ENCODE data around the gene TAS1R1.

TAS1R1 gene

DNA sequence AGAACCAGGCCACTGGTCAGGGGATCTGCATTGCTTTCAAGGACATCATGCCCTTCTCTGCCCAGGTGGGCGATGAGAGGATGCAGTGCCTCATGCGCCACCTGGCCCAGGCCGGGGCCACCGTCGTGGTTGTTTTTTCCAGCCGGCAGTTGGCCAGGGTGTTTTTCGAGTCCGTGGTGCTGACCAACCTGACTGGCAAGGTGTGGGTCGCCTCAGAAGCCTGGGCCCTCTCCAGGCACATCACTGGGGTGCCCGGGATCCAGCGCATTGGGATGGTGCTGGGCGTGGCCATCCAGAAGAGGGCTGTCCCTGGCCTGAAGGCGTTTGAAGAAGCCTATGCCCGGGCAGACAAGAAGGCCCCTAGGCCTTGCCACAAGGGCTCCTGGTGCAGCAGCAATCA lies 19.7 kb downstream of the TAS1R1 start:
- DNase-seq: no peak

DNA sequence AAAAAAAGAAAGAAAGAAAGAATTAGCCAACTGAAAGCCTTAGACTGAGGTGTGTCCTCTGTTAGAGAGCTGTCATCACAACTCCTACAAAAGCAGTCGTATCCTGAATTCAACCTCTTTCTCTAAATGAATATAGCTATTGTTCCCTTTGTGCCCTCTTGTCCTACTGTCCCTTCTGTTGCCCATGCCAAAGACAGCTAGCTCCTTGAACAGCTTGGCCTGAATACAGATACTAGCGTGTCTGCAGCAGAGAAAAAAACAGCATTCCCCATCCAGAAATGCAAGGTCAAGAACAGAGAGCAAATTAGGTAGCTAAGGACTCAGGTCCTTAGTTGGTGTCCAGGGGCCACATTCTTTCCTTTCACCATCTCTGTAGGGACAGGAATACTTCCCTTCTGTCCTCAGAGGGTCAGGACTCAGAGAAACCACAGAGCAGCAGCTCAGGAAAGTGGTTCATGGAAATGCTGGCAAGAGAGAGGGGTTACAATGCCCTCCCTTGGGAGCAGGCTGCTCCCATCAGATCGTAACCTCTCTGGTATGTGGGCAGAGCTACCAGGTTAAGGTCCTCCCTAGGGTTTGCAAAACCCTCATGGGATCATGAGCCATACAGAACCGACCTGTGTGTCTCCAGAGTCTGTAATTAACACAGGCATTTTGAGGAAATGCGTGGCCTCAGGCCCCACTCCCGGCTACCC lies 22.9 kb downstream of the TAS1R1 start:
- no peak for DNase-seq

DNA sequence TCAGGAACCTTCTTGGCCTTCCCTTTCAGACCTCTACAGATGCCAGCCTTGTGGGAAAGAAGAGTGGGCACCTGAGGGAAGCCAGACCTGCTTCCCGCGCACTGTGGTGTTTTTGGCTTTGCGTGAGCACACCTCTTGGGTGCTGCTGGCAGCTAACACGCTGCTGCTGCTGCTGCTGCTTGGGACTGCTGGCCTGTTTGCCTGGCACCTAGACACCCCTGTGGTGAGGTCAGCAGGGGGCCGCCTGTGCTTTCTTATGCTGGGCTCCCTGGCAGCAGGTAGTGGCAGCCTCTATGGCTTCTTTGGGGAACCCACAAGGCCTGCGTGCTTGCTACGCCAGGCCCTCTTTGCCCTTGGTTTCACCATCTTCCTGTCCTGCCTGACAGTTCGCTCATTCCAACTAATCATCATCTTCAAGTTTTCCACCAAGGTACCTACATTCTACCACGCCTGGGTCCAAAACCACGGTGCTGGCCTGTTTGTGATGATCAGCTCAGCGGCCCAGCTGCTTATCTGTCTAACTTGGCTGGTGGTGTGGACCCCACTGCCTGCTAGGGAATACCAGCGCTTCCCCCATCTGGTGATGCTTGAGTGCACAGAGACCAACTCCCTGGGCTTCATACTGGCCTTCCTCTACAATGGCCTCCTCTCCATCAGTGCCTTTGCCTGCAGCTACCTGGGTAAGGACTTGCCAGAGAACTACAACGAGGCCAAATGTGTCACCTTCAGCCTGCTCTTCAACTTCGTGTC lies 23.7 kb downstream of the TAS1R1 start:
- no peak for DNase-seq

DNA sequence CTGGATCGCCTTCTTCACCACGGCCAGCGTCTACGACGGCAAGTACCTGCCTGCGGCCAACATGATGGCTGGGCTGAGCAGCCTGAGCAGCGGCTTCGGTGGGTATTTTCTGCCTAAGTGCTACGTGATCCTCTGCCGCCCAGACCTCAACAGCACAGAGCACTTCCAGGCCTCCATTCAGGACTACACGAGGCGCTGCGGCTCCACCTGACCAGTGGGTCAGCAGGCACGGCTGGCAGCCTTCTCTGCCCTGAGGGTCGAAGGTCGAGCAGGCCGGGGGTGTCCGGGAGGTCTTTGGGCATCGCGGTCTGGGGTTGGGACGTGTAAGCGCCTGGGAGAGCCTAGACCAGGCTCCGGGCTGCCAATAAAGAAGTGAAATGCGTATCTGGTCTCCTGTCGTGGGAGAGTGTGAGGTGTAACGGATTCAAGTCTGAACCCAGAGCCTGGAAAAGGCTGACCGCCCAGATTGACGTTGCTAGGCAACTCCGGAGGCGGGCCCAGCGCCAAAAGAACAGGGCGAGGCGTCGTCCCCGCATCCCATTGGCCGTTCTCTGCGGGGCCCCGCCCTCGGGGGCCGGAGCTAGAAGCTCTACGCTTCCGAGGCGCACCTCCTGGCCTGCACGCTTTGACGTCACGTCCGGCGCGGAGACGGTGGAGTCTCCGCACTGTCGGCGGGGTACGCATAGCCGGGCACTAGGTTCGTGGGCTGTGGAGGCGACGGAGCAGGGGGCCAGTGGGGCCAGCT lies 24.4 kb downstream of the TAS1R1 start, which contains the start of gene ZBTB48:
ZBTB48 (plus strand) TSS at position 621 of the 745 bp plus-strand sequence. CDS start 616 bp downstream, outside the sequence.
- DNase-seq: peak; percentile 96

DNA sequence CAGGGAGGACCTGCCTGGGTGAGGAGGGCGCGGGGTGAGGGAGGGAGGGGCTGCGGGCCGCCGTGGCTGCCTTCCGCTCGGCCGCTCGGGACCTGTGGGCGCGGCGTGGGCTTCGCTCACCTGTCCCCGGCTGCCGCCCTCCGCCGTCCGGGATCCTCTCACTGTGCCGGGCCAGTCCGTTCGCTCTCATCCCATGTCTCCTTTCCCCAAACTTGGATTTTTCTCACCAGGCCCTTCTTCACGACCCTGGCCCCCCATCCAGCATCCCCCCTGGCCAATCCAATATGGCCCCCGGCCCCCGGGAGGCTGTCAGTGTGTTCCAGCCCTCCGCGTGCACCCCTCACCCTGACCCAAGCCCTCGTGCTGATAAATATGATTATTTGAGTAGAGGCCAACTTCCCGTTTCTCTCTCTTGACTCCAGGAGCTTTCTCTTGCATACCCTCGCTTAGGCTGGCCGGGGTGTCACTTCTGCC lies 25.0 kb downstream of the TAS1R1 start:
- no peak for DNase-seq

DNA sequence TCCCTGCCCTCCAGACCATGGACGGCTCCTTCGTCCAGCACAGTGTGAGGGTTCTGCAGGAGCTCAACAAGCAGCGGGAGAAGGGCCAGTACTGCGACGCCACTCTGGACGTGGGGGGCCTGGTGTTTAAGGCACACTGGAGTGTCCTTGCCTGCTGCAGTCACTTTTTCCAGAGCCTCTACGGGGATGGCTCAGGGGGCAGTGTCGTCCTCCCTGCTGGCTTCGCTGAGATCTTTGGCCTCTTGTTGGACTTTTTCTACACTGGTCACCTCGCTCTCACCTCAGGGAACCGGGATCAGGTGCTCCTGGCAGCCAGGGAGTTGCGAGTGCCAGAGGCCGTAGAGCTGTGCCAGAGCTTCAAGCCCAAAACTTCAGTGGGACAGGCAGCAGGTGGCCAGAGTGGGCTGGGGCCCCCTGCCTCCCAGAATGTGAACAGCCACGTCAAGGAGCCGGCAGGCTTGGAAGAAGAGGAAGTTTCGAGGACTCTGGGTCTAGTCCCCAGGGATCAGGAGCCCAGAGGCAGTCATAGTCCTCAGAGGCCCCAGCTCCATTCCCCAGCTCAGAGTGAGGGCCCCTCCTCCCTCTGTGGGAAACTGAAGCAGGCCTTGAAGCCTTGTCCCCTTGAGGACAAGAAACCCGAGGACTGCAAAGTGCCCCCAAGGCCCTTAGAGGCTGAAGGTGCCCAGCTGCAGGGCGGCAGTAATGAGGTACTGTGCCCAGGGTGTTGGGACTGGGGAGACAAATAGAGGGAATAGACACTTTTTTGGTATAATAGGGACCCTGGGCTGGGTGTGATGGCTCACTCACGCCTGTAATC lies 25.7 kb downstream of the TAS1R1 start:
- no peak for DNase-seq

DNA sequence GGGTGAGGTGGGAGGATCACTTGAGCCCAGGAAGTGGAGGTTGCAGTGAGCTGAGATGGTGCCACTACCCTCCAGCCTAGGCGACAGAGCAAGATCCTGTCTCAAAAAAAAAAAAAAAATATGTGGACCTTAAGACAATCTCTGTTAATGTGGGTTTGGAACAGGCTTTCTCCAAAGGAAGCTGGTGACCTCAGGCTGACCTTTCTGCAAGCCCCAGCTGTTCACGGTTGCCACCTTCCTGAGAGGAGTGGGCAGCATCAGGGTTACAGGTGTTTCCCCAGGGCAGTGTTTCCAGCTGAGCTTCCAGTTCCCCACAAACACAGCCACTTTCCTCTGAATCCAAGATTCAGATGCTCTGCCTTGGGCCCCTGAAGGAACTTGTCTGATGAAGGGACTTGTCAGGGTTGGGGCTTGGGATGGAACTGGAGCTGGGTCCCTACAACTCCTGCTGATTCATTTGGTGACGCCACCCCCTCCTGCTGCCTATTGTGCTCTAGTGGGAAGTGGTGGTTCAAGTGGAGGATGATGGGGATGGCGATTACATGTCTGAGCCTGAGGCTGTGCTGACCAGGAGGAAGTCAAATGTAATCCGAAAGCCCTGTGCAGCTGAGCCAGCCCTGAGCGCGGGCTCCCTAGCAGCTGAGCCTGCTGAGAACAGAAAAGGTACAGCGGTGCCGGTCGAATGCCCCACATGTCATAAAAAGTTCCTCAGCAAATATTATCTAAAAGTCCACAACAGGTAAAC lies 26.6 kb downstream of the TAS1R1 start:
- DNase-seq: no peak

DNA sequence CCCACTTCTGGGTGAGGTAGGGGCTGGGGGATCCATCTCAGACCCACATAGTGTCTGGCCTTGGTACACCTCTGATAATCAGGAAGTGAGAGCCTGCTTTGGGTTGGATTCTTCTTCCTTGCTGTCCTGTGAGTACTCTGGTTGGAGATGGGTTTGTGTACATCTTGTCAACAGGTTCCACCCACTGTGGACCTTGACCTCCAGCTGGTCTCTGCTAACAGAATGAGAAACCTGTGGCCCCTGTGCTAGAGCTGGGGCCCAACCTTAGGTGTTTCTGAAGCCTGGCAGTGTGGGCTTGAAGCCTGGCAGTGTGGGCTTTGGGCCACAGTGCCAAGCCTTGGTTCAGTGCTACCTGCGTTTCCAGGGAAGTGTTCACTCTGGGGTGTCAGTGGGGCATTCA lies 27.3 kb downstream of the TAS1R1 start:
- DNase-seq: no peak

DNA sequence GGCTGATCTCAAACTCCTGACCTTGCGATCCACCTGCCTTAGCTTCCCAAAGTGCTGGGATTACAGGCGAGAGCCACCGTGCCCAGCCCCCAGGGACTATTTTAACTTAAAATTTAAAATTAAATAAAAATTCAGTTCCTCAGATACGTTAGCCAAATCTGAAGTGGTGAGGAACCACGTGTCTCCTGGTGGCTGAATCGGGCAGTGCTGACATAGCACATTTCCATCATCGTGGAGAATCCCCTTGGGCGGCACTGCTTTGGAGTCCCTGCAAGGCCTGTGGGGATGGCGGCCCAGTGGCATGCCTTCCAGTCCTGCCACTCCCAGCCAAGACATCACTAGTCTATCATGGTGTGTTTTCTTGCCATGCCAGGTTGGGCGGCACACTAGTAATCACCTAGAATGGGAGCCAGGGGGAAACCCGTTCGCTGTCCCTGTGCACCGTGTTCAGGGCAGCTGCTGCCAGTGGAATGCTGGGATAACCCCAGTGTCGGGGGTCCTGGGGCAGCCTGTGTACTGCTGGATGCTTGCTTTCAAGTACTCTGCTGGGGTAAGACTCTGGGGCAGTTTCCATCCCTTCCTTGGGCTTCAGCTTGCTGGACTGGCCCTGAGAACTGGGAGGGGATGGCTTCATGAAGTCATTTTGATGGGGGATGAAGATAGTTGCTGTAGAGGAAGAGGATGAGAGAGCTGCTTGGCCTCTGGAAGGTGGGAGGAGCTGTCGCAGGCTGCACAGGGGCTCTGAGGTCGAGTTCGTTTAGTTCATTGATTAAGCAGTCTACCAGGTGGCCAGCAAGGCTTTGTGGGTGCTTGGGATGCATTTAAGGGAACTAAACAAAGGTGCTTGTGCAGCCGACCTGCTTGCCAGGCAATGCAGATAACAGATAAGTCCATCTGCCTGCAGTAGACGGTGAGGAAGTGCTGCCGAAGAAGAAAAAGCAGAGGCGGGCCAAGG lies 29.3 kb downstream of the TAS1R1 start:
- DNase-seq: no peak

DNA sequence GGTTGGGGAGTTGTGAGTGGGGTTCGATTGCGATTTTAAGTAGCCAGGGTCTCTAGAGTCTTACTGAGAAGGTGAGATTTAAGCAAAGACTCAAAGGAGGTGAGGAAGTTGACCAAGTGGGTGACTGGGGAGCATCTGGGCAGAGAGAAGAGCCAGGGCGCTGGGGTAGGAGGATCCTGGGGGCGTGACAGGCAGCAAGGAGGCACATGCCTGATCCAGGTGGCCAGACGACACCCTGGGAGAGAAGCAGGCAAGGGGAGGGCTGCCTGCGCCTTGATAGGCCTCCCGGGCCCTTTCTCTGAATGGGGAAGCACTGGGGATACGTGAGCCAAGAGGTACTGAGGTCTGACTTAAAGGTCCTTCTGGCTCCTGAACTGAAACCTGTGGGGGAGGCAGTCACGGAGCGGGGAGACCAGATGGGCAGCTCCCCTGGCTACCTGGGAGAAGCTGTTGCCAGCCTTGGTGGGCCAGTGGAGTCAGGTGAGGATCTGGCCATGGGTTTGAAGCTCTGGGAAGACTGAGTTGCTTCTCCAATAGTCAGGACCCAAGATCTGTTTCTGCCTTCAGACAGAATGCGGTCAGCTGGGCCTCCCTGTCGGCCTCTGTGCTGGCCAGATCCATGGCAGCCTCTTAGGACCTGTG lies 30.1 kb downstream of the TAS1R1 start:
- DNase-seq: no peak

DNA sequence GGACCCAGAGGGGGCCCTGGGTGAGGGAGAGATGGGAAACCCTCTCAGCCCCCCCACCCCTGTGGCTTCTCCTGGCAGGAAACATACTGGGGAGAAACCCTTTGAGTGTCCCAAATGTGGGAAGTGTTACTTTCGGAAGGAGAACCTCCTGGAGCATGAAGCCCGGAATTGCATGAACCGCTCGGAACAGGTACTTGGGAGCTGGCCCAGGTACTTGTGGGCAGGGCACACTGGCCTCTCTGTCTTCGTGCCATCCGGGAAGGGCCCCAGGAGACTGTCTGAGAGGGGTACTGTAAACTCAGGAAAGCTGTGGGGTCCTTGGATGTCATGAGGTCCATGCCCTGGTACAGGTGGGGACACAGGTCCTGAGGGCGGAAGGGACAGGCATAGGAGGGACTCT lies 30.7 kb downstream of the TAS1R1 start:
- no peak for DNase-seq

DNA sequence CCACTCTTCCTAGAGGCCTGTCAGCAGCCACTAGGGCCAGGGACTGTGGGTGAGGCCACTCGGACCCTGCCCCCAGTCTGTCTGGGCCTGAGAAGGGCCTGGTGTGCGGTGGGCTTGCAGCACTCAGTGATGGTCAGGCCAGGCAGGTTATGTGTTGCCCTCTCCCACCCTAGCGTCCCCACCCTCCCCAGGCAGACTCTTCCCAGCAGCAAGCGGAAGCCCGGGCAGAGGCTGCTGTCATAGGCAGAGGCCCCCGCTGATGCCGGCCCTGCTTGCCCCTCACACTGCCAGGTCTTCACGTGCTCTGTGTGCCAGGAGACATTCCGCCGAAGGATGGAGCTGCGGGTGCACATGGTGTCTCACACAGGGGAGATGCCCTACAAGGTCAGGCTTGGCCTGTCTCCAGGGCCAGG lies 31.3 kb downstream of the TAS1R1 start:
- DNase-seq: no peak

DNA sequence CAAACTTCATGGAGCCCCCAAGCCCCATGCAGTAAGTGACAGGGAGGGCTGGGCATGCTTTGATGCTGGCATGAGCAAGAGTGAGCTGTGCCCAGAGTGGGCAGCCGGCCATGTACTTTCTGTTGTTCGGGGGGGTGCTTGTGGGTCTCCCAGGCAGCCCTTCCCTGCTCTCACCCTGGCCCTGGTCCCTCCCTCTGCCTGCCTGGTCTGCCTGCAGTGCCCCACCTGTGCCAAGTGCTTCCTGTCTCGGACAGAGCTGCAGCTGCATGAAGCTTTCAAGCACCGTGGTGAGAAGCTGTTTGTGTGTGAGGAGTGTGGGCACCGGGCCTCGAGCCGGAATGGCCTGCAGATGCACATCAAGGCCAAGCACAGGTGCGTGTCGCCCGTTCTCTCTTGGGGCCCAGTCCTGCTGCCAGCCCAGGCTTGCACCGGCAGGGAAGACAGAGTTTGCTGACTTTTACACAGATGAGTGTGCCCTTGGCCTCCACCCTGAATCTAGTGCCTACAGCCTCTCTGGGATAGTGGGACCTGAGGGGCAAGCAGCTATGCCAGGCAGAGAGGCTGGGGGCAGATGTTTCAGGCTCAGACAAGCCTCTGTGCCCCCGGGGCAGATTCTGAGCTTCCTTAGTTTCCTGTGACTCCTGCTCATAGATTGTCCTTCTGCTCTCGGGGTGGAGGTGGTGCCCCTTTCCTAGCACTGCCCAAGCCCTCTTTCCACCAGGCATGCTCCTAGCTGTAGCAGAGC lies 32.3 kb downstream of the TAS1R1 start:
- no peak for DNase-seq

DNA sequence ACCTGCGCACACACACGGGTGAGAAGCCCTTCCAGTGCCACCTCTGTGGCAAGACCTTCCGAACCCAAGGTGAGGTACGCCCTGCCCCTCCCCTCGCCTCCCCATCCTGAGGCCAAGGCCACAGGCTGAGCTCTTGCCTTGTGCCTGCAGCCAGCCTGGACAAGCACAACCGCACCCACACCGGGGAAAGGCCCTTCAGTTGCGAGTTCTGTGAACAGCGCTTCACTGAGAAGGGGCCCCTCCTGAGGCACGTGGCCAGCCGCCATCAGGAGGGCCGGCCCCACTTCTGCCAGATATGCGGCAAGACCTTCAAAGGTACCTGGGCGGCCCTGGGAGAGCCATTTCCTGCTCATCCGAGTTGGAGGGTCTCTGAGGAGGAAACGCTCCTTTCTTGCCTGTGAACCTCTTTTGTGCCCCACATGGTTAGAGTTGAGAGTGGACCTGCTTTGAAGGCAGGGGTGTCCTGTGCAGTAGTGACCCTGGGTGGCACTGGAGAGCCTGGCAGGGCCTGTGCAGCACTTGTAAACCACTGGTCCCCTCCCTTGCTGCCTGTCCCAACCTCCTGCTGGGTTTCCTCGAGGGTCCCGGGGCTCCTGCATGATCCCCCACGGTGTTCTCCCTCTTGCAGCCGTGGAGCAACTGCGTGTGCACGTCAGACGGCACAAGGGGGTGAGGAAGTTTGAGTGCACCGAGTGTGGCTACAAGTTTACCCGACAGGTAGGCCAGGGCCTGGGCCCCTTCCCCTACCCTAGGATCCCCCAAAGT lies 33.2 kb downstream of the TAS1R1 start:
- DNase-seq: no peak

DNA sequence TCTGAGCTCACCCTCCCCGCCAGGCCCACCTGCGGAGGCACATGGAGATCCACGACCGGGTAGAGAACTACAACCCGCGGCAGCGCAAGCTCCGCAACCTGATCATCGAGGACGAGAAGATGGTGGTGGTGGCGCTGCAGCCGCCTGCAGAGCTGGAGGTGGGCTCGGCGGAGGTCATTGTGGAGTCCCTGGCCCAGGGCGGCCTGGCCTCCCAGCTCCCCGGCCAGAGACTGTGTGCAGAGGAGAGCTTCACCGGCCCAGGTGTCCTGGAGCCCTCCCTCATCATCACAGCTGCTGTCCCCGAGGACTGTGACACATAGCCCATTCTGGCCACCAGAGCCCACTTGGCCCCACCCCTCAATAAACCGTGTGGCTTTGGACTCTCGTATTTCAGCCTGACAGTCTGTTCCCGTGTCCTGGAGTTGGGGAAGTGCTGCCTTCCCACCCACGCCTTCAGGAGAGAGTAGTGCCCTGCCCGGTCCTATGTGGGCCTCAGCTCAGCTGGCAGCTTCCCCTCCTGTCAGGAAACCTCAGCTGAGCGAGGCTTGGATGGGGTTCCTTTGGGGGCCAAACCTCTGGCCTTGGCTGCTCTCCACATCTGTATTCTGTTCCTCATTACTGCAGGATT lies 33.9 kb downstream of the TAS1R1 start:
- DNase-seq: no peak

DNA sequence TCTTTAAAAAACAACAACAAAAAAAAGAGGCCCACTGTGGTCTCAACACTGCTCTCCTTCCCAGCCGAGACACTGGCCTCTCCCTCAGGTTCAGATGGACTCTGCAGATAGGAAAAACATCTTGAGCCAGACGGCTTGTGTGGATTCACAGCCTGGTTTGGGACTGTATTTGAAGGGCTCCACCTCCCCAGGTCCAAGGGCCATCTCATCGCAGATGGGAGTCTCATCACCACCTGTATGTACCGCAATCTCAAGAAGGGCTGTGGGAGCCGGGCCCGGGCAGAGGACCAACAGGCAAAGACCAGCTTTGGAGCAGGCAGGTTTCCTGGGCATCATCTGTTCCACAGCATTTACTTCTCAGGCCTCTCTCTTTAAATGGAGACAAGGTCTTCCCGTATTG lies 34.9 kb downstream of the TAS1R1 start:
- DNase-seq: no peak

DNA sequence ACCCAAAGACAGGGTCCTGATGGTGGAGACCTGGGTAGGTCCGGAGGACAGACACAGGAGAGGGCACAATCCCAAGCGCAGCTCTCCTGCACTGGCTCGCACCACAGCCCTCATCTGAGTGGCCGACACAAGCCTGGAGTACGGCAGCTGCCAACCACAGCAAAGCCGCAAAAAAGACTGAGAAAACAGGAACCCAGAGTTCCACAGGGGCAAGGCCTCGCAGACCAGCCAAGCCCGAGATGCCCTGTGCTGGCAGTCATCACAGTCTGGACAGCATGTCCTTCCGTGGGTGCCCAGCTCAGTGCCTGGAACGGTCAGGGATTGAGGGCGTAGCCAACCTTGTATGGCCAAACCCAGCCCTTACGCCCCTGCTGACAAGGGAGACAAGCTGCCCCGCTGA lies 36.1 kb downstream of the TAS1R1 start:
- no peak for DNase-seq

DNA sequence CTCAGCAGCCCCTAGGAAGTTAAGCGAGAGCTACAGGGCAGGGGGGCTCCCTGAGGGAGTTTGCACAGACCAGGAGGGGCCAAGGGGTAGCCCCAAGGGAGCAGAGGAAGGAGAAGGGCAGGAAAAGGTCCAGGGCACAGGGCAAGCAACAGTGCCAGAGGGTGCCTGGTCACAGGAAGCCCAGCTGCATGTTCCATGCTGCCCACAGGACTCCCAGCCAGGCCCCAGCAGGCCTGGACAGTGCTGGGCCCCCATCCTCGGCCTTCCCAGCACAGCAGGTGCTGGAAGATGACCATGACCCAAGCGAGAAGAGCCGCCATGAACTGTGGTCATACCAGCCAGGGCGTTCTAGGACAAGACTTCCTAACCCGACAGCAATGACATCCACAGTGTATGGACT lies 36.5 kb downstream of the TAS1R1 start:
- no peak for DNase-seq
